EL (cell line): Measurements from ENCODE around the gene MSI2.
A peak's percentile ranks its signal among the peaks of the same experiment; 100 is the strongest.
"Not testable (repeated sequence)": the region's sequence is repeated elsewhere in the genome, so short reads cannot be mapped to it uniquely, and the experiment has no call there.

Experiments
- DNase-seq: peaks from one replicate; pipeline ENCODE4 v3.0.0-alpha.2; 2016

The MSI2 gene

GRCh38 chr17:57255776-57256681 lies at the start of gene MSI2:
Gene MSI2 (plus strand): TSS chr17:57256523. CDS start chr17:57256743, 220 bp downstream.
- peak; percentile 88 for DNase-seq

- no peak for DNase-seq
Measured at GRCh38 chr17:57206928-57207327, 49.4 kb upstream of the MSI2 start.

- DNase-seq, result no peak
Measured at GRCh38 chr17:57207396-57207795, 48.9 kb upstream of the MSI2 start.

- DNase-seq, result no peak
Measured at GRCh38 chr17:57210224-57210553, 46.1 kb upstream of the MSI2 start.

- no peak for DNase-seq
Measured at GRCh38 chr17:57210972-57211411, 45.3 kb upstream of the MSI2 start.

- peak; percentile 20 for DNase-seq
Measured at GRCh38 chr17:57211543-57211942, 44.8 kb upstream of the MSI2 start.

- DNase-seq, result no peak
Measured at GRCh38 chr17:57213180-57213825, 43.0 kb upstream of the MSI2 start.

- DNase-seq, result peak; percentile 45
Measured at GRCh38 chr17:57215317-57215716, 41.0 kb upstream of the MSI2 start.

GRCh38 chr17:57221366-57222350 lies 34.7 kb upstream of the MSI2 start:
- no peak for DNase-seq

GRCh38 chr17:57222422-57222821 lies 33.9 kb upstream of the MSI2 start:
- not testable (repeated sequence) for DNase-seq

- no peak for DNase-seq
Measured at GRCh38 chr17:57225127-57225526, 31.2 kb upstream of the MSI2 start.

- DNase-seq, result no peak
Measured at GRCh38 chr17:57226793-57227192, 29.5 kb upstream of the MSI2 start.

GRCh38 chr17:57228911-57229310 lies 27.4 kb upstream of the MSI2 start:
- DNase-seq, result no peak

GRCh38 chr17:57234061-57234738 lies 22.1 kb upstream of the MSI2 start:
- no peak for DNase-seq

GRCh38 chr17:57234739-57235092 lies 21.6 kb upstream of the MSI2 start:
- no peak for DNase-seq

- no peak for DNase-seq
Measured at GRCh38 chr17:57235124-57235523, 21.2 kb upstream of the MSI2 start.

GRCh38 chr17:57236686-57237299 lies 19.5 kb upstream of the MSI2 start:
- no peak for DNase-seq

- DNase-seq, result no peak
Measured at GRCh38 chr17:57240648-57241047, 15.7 kb upstream of the MSI2 start.

GRCh38 chr17:57242148-57242547 lies 14.2 kb upstream of the MSI2 start:
- DNase-seq, result no peak

- peak; percentile 68 for DNase-seq
Measured at GRCh38 chr17:57243171-57243622, 13.1 kb upstream of the MSI2 start.

GRCh38 chr17:57245786-57246185 lies 10.5 kb upstream of the MSI2 start:
- no peak for DNase-seq

GRCh38 chr17:57246257-57246656 lies 10.1 kb upstream of the MSI2 start:
- DNase-seq, result no peak
